Endothelial cell (in vitro differentiated cells): Measurements from ENCODE around the gene CHIT1. TPM values are rescaled to one million over a fixed set of nuclear protein-coding genes. Genes with fewer than 3 reads are reported as not detected.
"Not testable (repeated sequence)": the region's sequence is repeated elsewhere in the genome, so short reads cannot be mapped to it uniquely, and the experiment has no call there.

ENCODE experiments used
- DNase-seq: peaks from one replicate; pipeline ENCODE4 v3.0.0; 2021; ENCODE audit warnings: low spot score
- H3K27ac Mint-ChIP-seq: one replicate; pipeline ENCODE4 v1.8.0; 2021; ENCODE audit warnings: mixed read lengths, inconsistent platforms; ENCODE audit not compliant: unreplicated experiment
- H3K27me3 Mint-ChIP-seq: one replicate; pipeline ENCODE4 v1.8.0; 2021; ENCODE audit warnings: mild to moderate bottlenecking, moderate library complexity, mixed read lengths, inconsistent platforms; ENCODE audit not compliant: unreplicated experiment
- H3K36me3 Mint-ChIP-seq: one replicate; pipeline ENCODE4 v1.8.0; 2021; ENCODE audit warnings: mild to moderate bottlenecking, low read depth, mixed read lengths, inconsistent platforms; ENCODE audit not compliant: unreplicated experiment
- H3K4me1 Mint-ChIP-seq: one replicate; pipeline ENCODE4 v1.8.0; 2021; ENCODE audit warnings: mild to moderate bottlenecking, mixed read lengths, inconsistent platforms; ENCODE audit not compliant: unreplicated experiment
- H3K4me3 Mint-ChIP-seq: one replicate; pipeline ENCODE4 v1.8.0; 2021; ENCODE audit warnings: mild to moderate bottlenecking, mixed read lengths, inconsistent platforms; ENCODE audit not compliant: unreplicated experiment
- H3K9me3 Mint-ChIP-seq: one replicate; pipeline ENCODE4 v1.8.0; 2021; ENCODE audit warnings: mixed read lengths, inconsistent platforms; ENCODE audit not compliant: unreplicated experiment
- CTCF ChIP-seq: fragments of 200-600 bp; sonication (generic); IDR thresholded peaks from one replicate; pipeline ENCODE4 v1.5.0; 2021; ENCODE audit warnings: antibody characterized with exemption; ENCODE audit not compliant: unreplicated experiment
- total RNA-seq: library from RNA; stranded (reverse); fragmentation: NEBNext Ultra II Directional; extraction: Animal tissue kit (Norgen Biotek cat#: 25700); gene quantifications from one replicate; pipeline ENCODE4 v1.2.1, GENCODE V29; 2021; ENCODE audit not compliant: unreplicated experiment

Gene CHIT1
- total RNA-seq, 1 donor from 2014 or later = not detected

DNA sequence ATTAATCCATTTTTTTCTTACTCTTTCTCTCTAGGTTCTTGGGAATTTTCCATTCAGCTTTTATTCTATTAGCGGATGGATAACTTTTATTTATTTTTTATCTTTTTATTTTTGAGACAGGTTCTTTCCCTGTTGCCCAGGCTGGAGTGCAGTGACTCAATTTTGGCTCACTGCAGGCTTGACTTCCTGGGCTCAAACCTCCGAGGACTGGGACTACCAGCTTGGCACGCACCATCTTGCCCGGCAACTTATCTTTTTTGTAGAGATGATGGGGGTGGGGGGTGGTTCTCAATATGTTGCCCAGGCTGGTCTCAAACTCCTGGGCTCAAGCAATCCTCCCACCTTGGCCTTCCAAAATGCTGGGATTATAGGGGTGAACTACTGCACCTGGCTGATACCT is 36.1 kb upstream of the CHIT1 start:
- no peaks in the 10 kb centered on the region for H3K9me3 Mint-ChIP-seq
- H3K27ac Mint-ChIP-seq = no peak overlapping the region
- no peak for DNase-seq
- no peaks in the 10 kb centered on the region for H3K36me3 Mint-ChIP-seq
- H3K27me3 Mint-ChIP-seq = no peaks in the 10 kb centered on the region
- H3K4me1 Mint-ChIP-seq = no peaks in the 10 kb centered on the region
- H3K4me3 Mint-ChIP-seq = no peak overlapping the region
- no peak for TF ChIP-seq CTCF

GRCh38 chr1:203264052-203264501 is 34.6 kb upstream of the CHIT1 start:
- no peaks in the 10 kb centered on the region for H3K27me3 Mint-ChIP-seq
- no peaks in the 10 kb centered on the region for H3K4me1 Mint-ChIP-seq
- no peak for TF ChIP-seq CTCF
- no peak for DNase-seq
- H3K4me3 Mint-ChIP-seq = no peak overlapping the region
- H3K27ac Mint-ChIP-seq = no peak overlapping the region
- H3K9me3 Mint-ChIP-seq = no peaks in the 10 kb centered on the region
- H3K36me3 Mint-ChIP-seq = no peaks in the 10 kb centered on the region

DNA sequence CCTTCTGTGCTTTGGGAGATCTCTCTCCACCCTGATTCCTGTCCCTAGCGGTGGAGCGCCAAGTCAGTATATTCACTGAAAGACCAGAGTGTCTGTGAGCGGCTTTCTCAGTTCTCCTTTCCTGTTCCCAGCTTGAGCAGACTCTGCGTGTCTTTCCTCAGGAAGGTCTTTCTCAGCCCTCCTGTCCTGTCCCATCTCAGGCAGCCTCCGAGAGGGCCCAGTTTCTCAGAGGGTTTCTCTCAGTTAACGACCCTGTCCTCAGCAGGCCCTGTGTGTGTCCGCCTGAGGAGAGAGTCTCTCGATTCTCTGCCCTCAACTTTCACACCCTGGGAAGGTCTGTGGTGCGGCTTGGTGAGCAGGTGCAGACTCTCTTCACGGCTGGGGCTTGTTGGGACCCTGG is 34.0 kb upstream of the CHIT1 start:
- TF ChIP-seq CTCF = no peak
- no peak overlapping the region for H3K4me3 Mint-ChIP-seq
- no peak for DNase-seq
- H3K27me3 Mint-ChIP-seq = no peaks in the 10 kb centered on the region
- no peak overlapping the region for H3K27ac Mint-ChIP-seq
- no peaks in the 10 kb centered on the region for H3K4me1 Mint-ChIP-seq
- no peaks in the 10 kb centered on the region for H3K36me3 Mint-ChIP-seq
- H3K9me3 Mint-ChIP-seq = no peaks in the 10 kb centered on the region

- not testable (repeated sequence) for H3K4me3 Mint-ChIP-seq, DNase-seq, H3K36me3 Mint-ChIP-seq, H3K4me1 Mint-ChIP-seq, H3K27me3 Mint-ChIP-seq, H3K9me3 Mint-ChIP-seq, H3K27ac Mint-ChIP-seq
Measured at GRCh38 chr1:203256636-203257035, 27.2 kb upstream of the CHIT1 start.

DNA sequence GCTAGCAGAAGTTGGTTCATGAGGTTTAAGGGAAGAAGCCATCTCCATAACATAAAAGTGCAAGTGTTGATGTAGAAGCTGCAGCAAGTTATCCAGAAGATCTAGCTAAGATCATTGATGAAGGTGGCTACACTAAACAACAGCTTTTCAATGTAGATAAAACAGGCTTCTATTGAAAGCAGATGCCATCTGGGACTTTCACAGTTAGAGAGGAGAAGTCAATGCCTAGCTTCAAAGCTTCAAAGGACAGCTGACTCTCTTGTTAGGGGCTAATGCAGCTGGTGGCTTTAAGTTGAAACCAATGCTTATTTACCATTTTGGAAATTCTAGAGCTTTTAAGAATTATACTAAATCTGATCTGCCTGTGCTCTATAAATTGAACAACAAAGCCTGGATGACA is 25.3 kb upstream of the CHIT1 start:
- not testable (repeated sequence) for DNase-seq, H3K27ac Mint-ChIP-seq, H3K36me3 Mint-ChIP-seq, H3K4me3 Mint-ChIP-seq, H3K4me1 Mint-ChIP-seq, H3K27me3 Mint-ChIP-seq, H3K9me3 Mint-ChIP-seq

DNA sequence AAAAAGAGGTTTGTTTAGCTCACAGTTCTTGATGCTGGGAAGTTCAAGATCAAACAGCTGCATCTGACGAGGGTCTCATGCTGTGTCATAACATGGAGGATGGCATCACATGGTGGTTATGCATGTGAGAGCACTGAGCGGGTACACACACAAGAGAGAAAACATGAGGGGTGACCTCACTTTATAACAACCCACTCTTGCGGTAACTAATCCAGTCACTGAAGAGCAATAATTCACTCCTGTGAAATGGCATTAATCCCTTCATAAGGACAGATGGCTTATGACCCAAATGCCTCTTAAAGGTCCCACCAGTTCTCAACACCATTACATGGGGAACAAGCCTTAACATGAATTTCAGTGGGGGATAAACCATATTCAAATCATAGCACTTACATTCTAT is 23.2 kb upstream of the CHIT1 start:
- Mint-ChIP-seq H3K27ac (no peak overlapping the region), H3K9me3 (no peaks in the 10 kb centered on the region), H3K36me3 (no peaks in the 10 kb centered on the region), H3K27me3 (no peaks in the 10 kb centered on the region), H3K4me1 (no peaks in the 10 kb centered on the region), H3K4me3 (no peak overlapping the region)
- no peak for DNase-seq
- no peak for TF ChIP-seq CTCF
